Endothelial cell (in vitro differentiated cells): ENCODE data around the gene ZGRF1. TPM values are rescaled to one million over a fixed set of nuclear protein-coding genes. Genes with fewer than 3 reads are reported as not detected.
"Not testable (repeated sequence)": the region's sequence is repeated elsewhere in the genome, so short reads cannot be mapped to it uniquely, and the experiment has no call there.

Experiments used
- DNase-seq: peaks from one replicate; pipeline ENCODE4 v3.0.0; 2021; ENCODE audit warnings: low spot score
- H3K27ac Mint-ChIP-seq: one replicate; pipeline ENCODE4 v1.8.0; 2021; ENCODE audit warnings: mixed read lengths, inconsistent platforms; ENCODE audit not compliant: unreplicated experiment
- H3K27me3 Mint-ChIP-seq: one replicate; pipeline ENCODE4 v1.8.0; 2021; ENCODE audit warnings: mild to moderate bottlenecking, moderate library complexity, mixed read lengths, inconsistent platforms; ENCODE audit not compliant: unreplicated experiment
- H3K36me3 Mint-ChIP-seq: one replicate; pipeline ENCODE4 v1.8.0; 2021; ENCODE audit warnings: mild to moderate bottlenecking, low read depth, mixed read lengths, inconsistent platforms; ENCODE audit not compliant: unreplicated experiment
- H3K4me1 Mint-ChIP-seq: one replicate; pipeline ENCODE4 v1.8.0; 2021; ENCODE audit warnings: mild to moderate bottlenecking, mixed read lengths, inconsistent platforms; ENCODE audit not compliant: unreplicated experiment
- H3K4me3 Mint-ChIP-seq: one replicate; pipeline ENCODE4 v1.8.0; 2021; ENCODE audit warnings: mild to moderate bottlenecking, mixed read lengths, inconsistent platforms; ENCODE audit not compliant: unreplicated experiment
- H3K9me3 Mint-ChIP-seq: one replicate; pipeline ENCODE4 v1.8.0; 2021; ENCODE audit warnings: mixed read lengths, inconsistent platforms; ENCODE audit not compliant: unreplicated experiment
- CTCF ChIP-seq: fragments of 200-600 bp; sonication (generic); IDR thresholded peaks from one replicate; pipeline ENCODE4 v1.5.0; 2021; ENCODE audit warnings: antibody characterized with exemption; ENCODE audit not compliant: unreplicated experiment
- total RNA-seq: library from RNA; stranded (reverse); fragmentation: NEBNext Ultra II Directional; extraction: Animal tissue kit (Norgen Biotek cat#: 25700); gene quantifications from one replicate; pipeline ENCODE4 v1.2.1, GENCODE V29; 2021; ENCODE audit not compliant: unreplicated experiment

Gene ZGRF1
- total RNA-seq, 1 donor from 2014 or later: 15.6 TPM

GRCh38 chr4:112562254-112562879 lies 74.3 kb downstream of the ZGRF1 start:
- H3K4me1 Mint-ChIP-seq: peaks cover 6% of the 10 kb centered on the region
- no peak for TF ChIP-seq CTCF
- H3K9me3 Mint-ChIP-seq: no peaks in the 10 kb centered on the region
- H3K4me3 Mint-ChIP-seq: no peak overlapping the region
- no peaks in the 10 kb centered on the region for H3K27me3 Mint-ChIP-seq
- H3K36me3 Mint-ChIP-seq: no peaks in the 10 kb centered on the region
- no peak for DNase-seq
- H3K27ac Mint-ChIP-seq: no peak overlapping the region

GRCh38 chr4:112560084-112560483 lies 76.6 kb downstream of the ZGRF1 start:
- no peaks in the 10 kb centered on the region for H3K9me3 Mint-ChIP-seq
- peaks cover 6% of the 10 kb centered on the region for H3K4me1 Mint-ChIP-seq
- DNase-seq: no peak
- H3K36me3 Mint-ChIP-seq: no peaks in the 10 kb centered on the region
- no peaks in the 10 kb centered on the region for H3K27me3 Mint-ChIP-seq
- no peak for TF ChIP-seq CTCF
- H3K27ac Mint-ChIP-seq: no peak overlapping the region
- no peak overlapping the region for H3K4me3 Mint-ChIP-seq

DNA sequence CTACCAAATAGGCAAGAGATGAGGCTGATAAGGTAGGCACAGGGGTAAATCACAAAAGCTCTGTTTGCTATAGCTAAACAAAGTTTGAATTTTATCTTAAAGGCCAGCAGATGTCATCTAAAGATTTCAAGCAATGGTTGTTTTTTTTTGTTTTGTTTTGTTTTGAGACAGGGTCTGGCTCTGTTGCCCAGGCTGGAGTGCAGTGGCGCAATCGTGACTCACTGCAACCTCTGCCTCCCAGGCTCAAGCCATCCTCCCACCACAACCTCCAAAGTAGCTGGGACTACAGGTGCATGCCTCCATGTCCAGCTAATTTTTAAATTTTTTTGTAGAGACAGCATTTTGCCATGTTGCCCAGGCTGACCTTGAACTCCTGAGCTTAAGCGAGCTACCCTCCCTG lies 77.7 kb downstream of the ZGRF1 start:
- no peak for DNase-seq
- H3K4me3 Mint-ChIP-seq: no peak overlapping the region
- H3K27ac Mint-ChIP-seq: no peak overlapping the region
- no peak for TF ChIP-seq CTCF
- no peaks in the 10 kb centered on the region for H3K36me3 Mint-ChIP-seq
- peaks cover 6% of the 10 kb centered on the region for H3K4me1 Mint-ChIP-seq
- no peaks in the 10 kb centered on the region for H3K27me3 Mint-ChIP-seq
- H3K9me3 Mint-ChIP-seq: no peaks in the 10 kb centered on the region

DNA sequence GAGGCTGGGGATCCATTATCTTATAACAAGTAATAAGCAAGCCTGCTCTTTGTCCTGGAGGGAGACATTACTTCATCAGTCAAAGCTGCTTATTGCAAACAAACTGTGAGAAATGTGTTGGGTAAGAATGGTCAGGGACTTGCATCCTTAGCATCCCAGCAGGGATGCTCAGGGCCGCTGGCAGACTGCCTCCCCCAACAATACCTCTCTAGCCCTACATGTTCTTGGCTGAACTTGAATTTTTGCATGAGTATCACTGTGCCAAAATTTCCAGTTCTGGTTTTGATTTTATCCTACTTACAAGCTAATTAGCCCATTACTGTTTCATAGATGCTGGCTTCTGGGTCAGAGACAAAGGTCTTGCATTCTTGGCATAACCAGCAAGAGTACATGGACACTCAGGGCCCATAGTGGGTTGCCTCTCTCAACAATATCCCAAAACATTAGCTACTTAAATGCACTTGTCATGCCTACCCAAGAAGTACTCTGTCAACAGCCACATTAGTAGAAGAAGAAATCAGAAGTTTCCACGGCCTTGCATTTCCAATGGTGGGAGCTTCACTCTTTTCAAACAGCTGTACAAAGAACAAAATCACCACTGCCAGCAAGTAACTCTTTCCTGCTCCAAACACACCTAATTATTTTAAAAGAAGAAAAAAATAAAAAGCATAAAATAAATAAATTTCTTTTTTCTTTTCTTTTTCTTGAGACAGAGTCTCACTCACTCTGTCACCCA lies 78.9 kb downstream of the ZGRF1 start:
- TF ChIP-seq CTCF: no peak
- Mint-ChIP-seq H3K9me3 (no peaks in the 10 kb centered on the region), H3K27ac (no peak overlapping the region), H3K27me3 (no peaks in the 10 kb centered on the region), H3K36me3 (no peaks in the 10 kb centered on the region), H3K4me3 (no peak overlapping the region), H3K4me1 (peaks cover 6% of the 10 kb centered on the region)
- DNase-seq: no peak

GRCh38 chr4:112554271-112554670 lies 82.4 kb downstream of the ZGRF1 start:
- H3K27ac Mint-ChIP-seq, H3K27me3 Mint-ChIP-seq, H3K4me1 Mint-ChIP-seq, H3K9me3 Mint-ChIP-seq, DNase-seq, H3K36me3 Mint-ChIP-seq, H3K4me3 Mint-ChIP-seq: not testable (repeated sequence)
